Effector CD4-positive, alpha-beta T cell (primary cell): ENCODE measurements around the gene MEN1.
A peak's percentile ranks its signal among the peaks of the same experiment; 100 is the strongest.

Source experiments
- DNase-seq: peaks from one replicate; pipeline ENCODE4 v3.0.0-alpha.2; 2020

Gene MEN1

GRCh38 chr11:64778473-64779298 is 31.7 kb downstream of the MEN1 start, which contains the start of gene SF1:
TSS of gene SF1 (minus strand) at chr11:64778542. CDS start at chr11:64778392, 150 bp downstream.
- peak; percentile 99 for DNase-seq

GRCh38 chr11:64778223-64778472 is 32.2 kb downstream of the MEN1 start:
- DNase-seq: no peak

GRCh38 chr11:64777449-64778222 is 32.7 kb downstream of the MEN1 start:
- DNase-seq: peak; percentile 72

GRCh38 chr11:64776875-64777274 is 33.5 kb downstream of the MEN1 start:
- DNase-seq: no peak

GRCh38 chr11:64776425-64776824 is 33.9 kb downstream of the MEN1 start:
- DNase-seq: no peak

- DNase-seq: no peak
These were observed 36.2 kb downstream of the MEN1 start for GRCh38 chr11:64774144-64774543.

GRCh38 chr11:64772303-64773018 is 37.9 kb downstream of the MEN1 start:
- no peak for DNase-seq

GRCh38 chr11:64771861-64772260 is 38.5 kb downstream of the MEN1 start:
- DNase-seq: no peak

- no peak for DNase-seq
These were observed 40.2 kb downstream of the MEN1 start for GRCh38 chr11:64770120-64770519.

- no peak for DNase-seq
These were observed 41.1 kb downstream of the MEN1 start for GRCh38 chr11:64769283-64769682.

GRCh38 chr11:64768300-64768694 is 42.1 kb downstream of the MEN1 start:
- DNase-seq: no peak

- DNase-seq: peak; percentile 85
These were observed 42.7 kb downstream of the MEN1 start for GRCh38 chr11:64767344-64768299.

- no peak for DNase-seq
These were observed 43.5 kb downstream of the MEN1 start for GRCh38 chr11:64766881-64767280.

- no peak for DNase-seq
These were observed 44.3 kb downstream of the MEN1 start for GRCh38 chr11:64765851-64766665.

- DNase-seq: no peak
These were observed 45.0 kb downstream of the MEN1 start for GRCh38 chr11:64765291-64765850.

GRCh38 chr11:64764753-64765152 is 45.6 kb downstream of the MEN1 start:
- no peak for DNase-seq

GRCh38 chr11:64764040-64764611 is 46.2 kb downstream of the MEN1 start:
- DNase-seq: peak; percentile 51

- no peak for DNase-seq
These were observed 46.8 kb downstream of the MEN1 start for GRCh38 chr11:64763526-64764039.

GRCh38 chr11:64762674-64763525 is 47.5 kb downstream of the MEN1 start:
- DNase-seq: no peak

GRCh38 chr11:64762277-64762673 is 48.1 kb downstream of the MEN1 start:
- no peak for DNase-seq
